Loucy (cell line): ENCODE data around the gene FGF2.

Experiments
- H2AFZ ChIP-seq: fragments of 200-600 bp; sonication (generic); 2 replicates; pipeline ENCODE4 v1.6.0; 2016; ENCODE audit warnings: antibody characterized with exemption, mild to moderate bottlenecking, low read length, moderate library complexity
- H3F3A ChIP-seq: fragments of 200-600 bp; 2 replicates; pipeline ENCODE4 v1.6.0; 2016; ENCODE audit warnings: antibody characterized with exemption, low read depth, mild to moderate bottlenecking
- H3K27me3 ChIP-seq: fragments of 200-600 bp; sonication (generic); 2 replicates; pipeline ENCODE4 v1.6.1; 2014; ENCODE audit warnings: low read length, mild to moderate bottlenecking; ENCODE audit not compliant: insufficient read depth, poor library complexity, severe bottlenecking
- H3K36me3 ChIP-seq: fragments of 200-600 bp; sonication (generic); 2 replicates; pipeline ENCODE4 v1.6.1; 2016; ENCODE audit warnings: low read length; ENCODE audit not compliant: insufficient read depth
- H3K4me1 ChIP-seq: fragments of 200-600 bp; sonication (generic); 2 replicates; pipeline ENCODE4 v1.5.1; 2014; ENCODE audit warnings: low read length, mild to moderate bottlenecking; ENCODE audit not compliant: insufficient read depth, poor library complexity, severe bottlenecking
- H3K4me2 ChIP-seq: fragments of 200-600 bp; sonication (generic); 2 replicates; pipeline ENCODE4 v1.6.0; 2014; ENCODE audit warnings: antibody characterized with exemption, low read length, low read depth, mild to moderate bottlenecking; ENCODE audit not compliant: poor library complexity, severe bottlenecking
- H3K4me3 ChIP-seq: fragments of 200-600 bp; sonication (generic); 2 replicates; pipeline ENCODE4 v1.5.1; 2014; ENCODE audit warnings: low read length, mild to moderate bottlenecking, mixed read lengths; ENCODE audit not compliant: poor library complexity, severe bottlenecking
- H3K79me2 ChIP-seq: fragments of 200-600 bp; sonication (generic); 2 replicates; pipeline ENCODE4 v1.6.1; 2014; ENCODE audit warnings: low read length; ENCODE audit not compliant: insufficient read depth
- H3K9ac ChIP-seq: fragments of 200-600 bp; sonication (generic); 2 replicates; pipeline ENCODE4 v1.6.0; 2014; ENCODE audit warnings: mild to moderate bottlenecking, low read depth, low read length, moderate library complexity; ENCODE audit not compliant: poor library complexity, severe bottlenecking
- H3K9me2 ChIP-seq: fragments of 200-600 bp; sonication (generic); replicated peaks from 2 replicates; pipeline ENCODE4 v1.6.1; 2016; ENCODE audit warnings: low read depth, low read length, mixed read lengths
- H3K9me3 ChIP-seq: fragments of 200-600 bp; sonication (generic); 2 replicates; pipeline ENCODE4 v1.6.1; 2014; ENCODE audit warnings: mild to moderate bottlenecking, antibody characterized with exemption, low read length, low read depth; ENCODE audit not compliant: insufficient read depth
- H4K20me1 ChIP-seq: fragments of 200-600 bp; sonication (generic); 2 replicates; pipeline ENCODE4 v1.6.0; 2014; ENCODE audit warnings: antibody characterized with exemption, low read length, mild to moderate bottlenecking; ENCODE audit not compliant: insufficient read depth, poor library complexity, severe bottlenecking
- CTCF ChIP-seq: fragments of 200-600 bp; sonication (generic); conservative IDR thresholded peaks from 2 replicates; pipeline ENCODE4 v1.5.1; 2014; ENCODE audit warnings: mild to moderate bottlenecking, antibody characterized with exemption, low read length
- EZH2phosphoT487 ChIP-seq: fragments of 200-600 bp; IDR thresholded peaks from 2 replicates; pipeline ENCODE4 v1.6.1; 2018; ENCODE audit warnings: antibody characterized with exemption, mild to moderate bottlenecking, moderate library complexity, borderline replicate concordance

Gene FGF2

GRCh38 chr4:122781486-122781885, 45.1 kb upstream of the FGF2 start:
- H3F3A ChIP-seq, result no peaks in the 10 kb centered on the region
- no peak overlapping the region for H2AFZ ChIP-seq
- no peak overlapping the region for H3K9ac ChIP-seq
- H3K27me3 ChIP-seq, result no peaks in the 10 kb centered on the region
- TF ChIP-seq EZH2phosphoT487 (no peak), CTCF (no peak)
- no peak overlapping the region for H3K4me3 ChIP-seq
- no peaks in the 10 kb centered on the region for H3K36me3 ChIP-seq
- H3K9me3 ChIP-seq, result no peaks in the 10 kb centered on the region
- H3K9me2 ChIP-seq, result no peaks in the 10 kb centered on the region
- H3K4me1 ChIP-seq, result no peaks in the 10 kb centered on the region
- no peak overlapping the region for H3K4me2 ChIP-seq
- H3K79me2 ChIP-seq, result no peaks in the 10 kb centered on the region
- no peaks in the 10 kb centered on the region for H4K20me1 ChIP-seq

GRCh38 chr4:122783301-122784215, 43.1 kb upstream of the FGF2 start:
- no peak for TF ChIP-seq EZH2phosphoT487
- no peak for TF ChIP-seq CTCF
- Histone ChIP-seq H3K9me2 (no peaks in the 10 kb centered on the region), H3K79me2 (no peaks in the 10 kb centered on the region), H3K9me3 (no peaks in the 10 kb centered on the region), H3K36me3 (no peaks in the 10 kb centered on the region), H3K4me2 (no peak overlapping the region), H3K27me3 (no peaks in the 10 kb centered on the region), H3K4me3 (no peak overlapping the region), H3F3A (no peaks in the 10 kb centered on the region), H4K20me1 (no peaks in the 10 kb centered on the region), H2AFZ (no peak overlapping the region), H3K4me1 (no peaks in the 10 kb centered on the region), H3K9ac (no peak overlapping the region)

- Histone ChIP-seq H3K4me1 (no peaks in the 10 kb centered on the region), H3K9me2 (no peaks in the 10 kb centered on the region), H3F3A (no peaks in the 10 kb centered on the region), H4K20me1 (no peaks in the 10 kb centered on the region), H3K9me3 (no peaks in the 10 kb centered on the region), H3K9ac (no peak overlapping the region), H2AFZ (no peak overlapping the region), H3K4me3 (no peak overlapping the region), H3K79me2 (no peaks in the 10 kb centered on the region), H3K27me3 (no peaks in the 10 kb centered on the region), H3K36me3 (no peaks in the 10 kb centered on the region), H3K4me2 (no peak overlapping the region)
- TF ChIP-seq CTCF (no peak), EZH2phosphoT487 (no peak)
Measured at GRCh38 chr4:122784261-122784660, 42.4 kb upstream of the FGF2 start.
